Activated gamma-delta T cell treated with Interleukin-2 at 50 U/mL for 16 hours (primary cell): ENCODE data around the gene WNK2.
A peak's percentile ranks its signal among the peaks of the same experiment; 100 is the strongest.
"Not testable (repeated sequence)": the region's sequence is repeated elsewhere in the genome, so short reads cannot be mapped to it uniquely, and the experiment has no call there.

ENCODE experiments used
- DNase-seq: peaks from one replicate; pipeline ENCODE4 v3.0.0-alpha.2; 2020

WNK2 gene

GRCh38 chr9:93183663-93184431 lies at the start of gene WNK2:
TSS of gene WNK2 (plus strand) at chr9:93184139. CDS start at chr9:93184930, 791 bp downstream.
- DNase-seq = peak; percentile 17

- DNase-seq = no peak
Measured at GRCh38 chr9:93134740-93135444, 49.0 kb upstream of the WNK2 start.

GRCh38 chr9:93136011-93136440 lies 47.9 kb upstream of the WNK2 start:
- DNase-seq = no peak

GRCh38 chr9:93137362-93137761 lies 46.6 kb upstream of the WNK2 start:
- no peak for DNase-seq

- DNase-seq = no peak
Measured at GRCh38 chr9:93138171-93138764, 45.7 kb upstream of the WNK2 start.

GRCh38 chr9:93139365-93140182 lies 44.4 kb upstream of the WNK2 start:
- no peak for DNase-seq

- no peak for DNase-seq
Measured at GRCh38 chr9:93141771-93142483, 42.0 kb upstream of the WNK2 start.

GRCh38 chr9:93143830-93144530 lies 40.0 kb upstream of the WNK2 start:
- DNase-seq = peak; percentile 67

- DNase-seq = not testable (repeated sequence)
Measured at GRCh38 chr9:93146696-93147095, 37.2 kb upstream of the WNK2 start.

- DNase-seq = no peak
Measured at GRCh38 chr9:93147632-93148031, 36.3 kb upstream of the WNK2 start.

- no peak for DNase-seq
Measured at GRCh38 chr9:93148721-93149120, 35.2 kb upstream of the WNK2 start.

GRCh38 chr9:93149361-93149760 lies 34.6 kb upstream of the WNK2 start:
- no peak for DNase-seq

GRCh38 chr9:93151097-93151784 lies 32.7 kb upstream of the WNK2 start:
- no peak for DNase-seq

- DNase-seq = no peak
Measured at GRCh38 chr9:93154293-93154903, 29.5 kb upstream of the WNK2 start.

GRCh38 chr9:93155716-93156474 lies 28.0 kb upstream of the WNK2 start:
- DNase-seq = no peak

GRCh38 chr9:93156475-93157008 lies 27.4 kb upstream of the WNK2 start:
- DNase-seq = no peak

GRCh38 chr9:93159601-93160471 lies 24.1 kb upstream of the WNK2 start:
- peak; percentile 66 for DNase-seq

GRCh38 chr9:93161786-93162562 lies 22.0 kb upstream of the WNK2 start:
- no peak for DNase-seq
